Stimulated activated CD8-positive, alpha-beta memory T cell treated with anti-CD3 and anti-CD28 coated beads, Interleukin-2, amount 100 ng/mL, for 1 hour (primary cell): ENCODE results near the gene ST6GALNAC4.
"Not testable (repeated sequence)": the region's sequence is repeated elsewhere in the genome, so short reads cannot be mapped to it uniquely, and the experiment has no call there.

Source experiments
- DNase-seq, 2 donors: peaks; one replicate each; pipeline ENCODE4 v3.0.0-alpha.2; 2020; ENCODE audit warnings: low read depth in 2 of 2

The ST6GALNAC4 gene

DNA sequence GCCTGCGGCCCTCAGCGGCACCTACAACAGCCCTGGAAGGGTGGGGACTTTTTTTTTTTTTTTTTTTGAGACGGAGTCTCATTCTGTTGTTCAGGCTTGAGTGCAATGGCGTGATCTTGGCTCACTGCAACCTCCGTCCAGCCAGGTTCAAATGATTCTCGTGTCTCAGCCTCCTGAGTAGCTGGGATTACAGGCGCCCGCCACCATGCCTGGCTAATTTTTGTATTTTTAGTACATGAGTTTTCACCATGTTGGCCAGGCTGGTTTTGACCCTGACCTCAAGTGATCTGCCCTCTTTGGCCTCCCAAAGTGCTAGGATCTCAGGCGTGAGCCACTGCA is 46.7 kb downstream of the ST6GALNAC4 start:
- DNase-seq: not testable (repeated sequence)

DNA sequence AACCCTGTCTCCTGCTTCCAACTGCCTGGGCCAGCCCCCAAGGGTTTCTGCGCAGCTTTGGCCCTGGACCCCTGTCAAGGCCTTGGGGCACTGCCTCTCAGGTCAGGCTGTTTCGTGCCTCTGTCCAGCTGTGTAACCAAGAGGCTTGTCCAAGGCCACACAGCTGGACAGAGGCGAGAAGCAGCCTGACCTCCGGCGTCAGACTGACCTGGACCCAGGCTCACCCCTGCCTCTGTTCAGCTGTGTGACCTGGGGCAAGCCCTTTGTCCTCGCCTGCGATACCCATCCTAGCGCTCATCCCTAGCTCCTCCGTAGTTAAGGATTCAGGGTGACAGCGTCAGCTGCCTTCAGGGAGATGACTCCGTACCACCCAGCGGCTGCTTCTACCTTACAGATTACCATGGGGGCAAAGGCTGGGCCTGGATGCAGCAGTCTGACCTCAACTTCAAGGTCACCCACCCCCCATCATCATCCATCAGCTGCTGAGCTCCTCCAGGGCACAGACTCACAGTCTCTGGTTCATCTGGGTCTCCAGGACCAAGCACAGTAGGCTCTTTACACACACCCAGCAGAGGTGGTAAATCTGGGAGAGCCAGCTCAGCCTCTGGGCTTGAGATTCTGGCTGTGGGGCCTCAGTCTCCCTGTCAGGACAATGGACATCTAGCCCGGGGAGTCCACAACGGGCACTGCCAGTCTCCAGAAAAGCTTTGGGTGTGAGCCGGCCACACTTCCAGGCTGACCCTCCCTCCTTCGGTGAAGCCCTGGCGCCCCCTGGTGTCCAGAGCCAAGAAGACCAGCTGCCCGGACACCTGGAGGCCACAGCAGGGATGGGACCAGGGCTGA is 47.3 kb downstream of the ST6GALNAC4 start:
- peak; percentile 52 to 61 for DNase-seq

DNA sequence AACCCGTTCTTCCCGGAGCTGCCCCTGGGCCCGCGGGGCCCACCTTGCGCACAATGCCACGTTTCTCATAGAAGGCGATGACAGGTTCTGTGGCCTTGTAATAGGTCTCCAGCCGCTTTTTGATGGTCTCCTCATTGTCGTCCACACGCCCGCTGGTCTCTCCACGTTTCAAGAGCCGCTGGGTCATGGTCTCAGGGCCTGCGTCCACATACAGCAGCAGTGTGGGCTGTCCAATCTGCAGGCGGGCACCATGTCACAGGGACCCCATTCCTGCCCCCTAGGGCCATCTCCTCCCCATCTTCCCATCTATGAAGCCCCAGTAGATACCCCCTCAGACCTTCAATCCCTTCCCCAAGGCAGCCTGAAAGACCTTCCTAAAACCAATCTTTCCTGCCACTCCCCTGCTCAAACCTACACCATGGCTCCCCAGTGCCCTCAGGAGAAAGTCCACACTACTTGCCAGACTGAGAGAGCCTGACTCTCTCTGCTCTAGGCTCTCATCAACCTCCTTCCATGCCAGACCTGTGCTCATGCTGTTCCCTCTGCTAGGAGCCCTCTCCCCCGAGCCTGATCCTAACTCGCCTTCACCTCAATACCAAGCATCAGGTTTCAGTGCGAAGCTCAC is 48.5 kb downstream of the ST6GALNAC4 start:
- DNase-seq: no peak

DNA sequence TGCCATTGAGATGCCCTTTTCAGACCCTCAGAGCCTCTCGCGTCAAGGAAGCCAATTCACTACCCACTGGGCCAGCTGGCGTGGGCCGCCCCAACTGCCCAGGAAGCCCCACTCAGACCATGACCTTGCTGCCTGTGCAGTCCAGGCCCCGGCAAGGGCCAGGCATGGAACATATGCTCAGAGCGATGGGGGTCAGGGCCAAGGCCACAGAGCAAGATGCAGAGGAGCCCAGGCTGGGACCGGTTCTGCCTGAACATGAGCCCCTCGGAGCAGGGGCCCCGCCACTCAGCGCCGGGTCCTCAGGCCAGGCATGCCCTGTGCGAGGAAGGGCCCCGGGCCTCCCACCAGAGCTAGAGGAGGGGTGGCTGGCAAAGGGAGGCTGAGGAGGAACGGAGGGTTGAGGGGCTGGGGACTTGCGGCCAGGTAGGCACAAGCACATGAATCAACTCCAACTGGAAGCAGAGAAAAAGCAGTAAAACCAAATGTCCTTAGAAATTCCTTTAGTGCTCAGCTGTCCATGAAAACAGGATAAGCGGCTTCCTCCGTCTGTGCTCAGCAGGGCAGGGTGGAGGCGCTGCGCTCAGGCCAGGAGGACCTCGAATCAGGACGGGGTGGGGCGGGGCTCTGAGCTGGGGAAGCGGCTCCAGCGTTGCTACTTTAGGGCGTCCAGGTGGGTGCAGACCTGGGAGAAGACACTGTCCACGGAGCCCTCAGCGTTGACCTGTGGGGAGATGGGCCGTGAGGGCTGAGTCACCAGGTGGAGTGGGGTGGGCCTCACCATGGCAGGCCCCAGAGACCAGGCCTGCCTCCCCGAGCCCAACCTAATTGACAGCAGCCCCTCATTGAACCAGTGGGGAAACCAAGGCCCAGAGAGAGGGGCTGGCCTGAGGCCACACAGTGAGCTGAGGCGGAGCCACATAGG is 49.2 kb downstream of the ST6GALNAC4 start:
- DNase-seq: no peak

DNA sequence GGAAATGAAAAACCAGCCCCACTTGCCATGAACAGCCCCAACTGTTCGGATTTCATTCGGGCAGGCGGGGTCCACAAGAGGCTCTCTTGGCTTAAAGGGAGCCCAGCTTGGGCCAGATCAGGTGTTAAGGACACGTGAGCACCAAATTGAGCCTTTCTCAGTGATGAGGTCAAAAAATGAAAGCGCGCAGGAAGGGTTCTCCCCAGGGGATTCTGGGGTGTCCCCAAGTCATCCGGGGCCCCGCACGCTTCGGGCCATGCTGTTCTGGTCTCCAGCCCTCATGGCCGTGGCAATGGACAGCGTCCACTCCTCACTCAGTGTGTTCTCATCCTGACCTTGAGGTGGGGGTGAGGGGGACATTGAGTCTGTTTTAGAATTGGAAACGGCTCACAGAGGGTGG is 50.3 kb downstream of the ST6GALNAC4 start:
- no peak for DNase-seq

DNA sequence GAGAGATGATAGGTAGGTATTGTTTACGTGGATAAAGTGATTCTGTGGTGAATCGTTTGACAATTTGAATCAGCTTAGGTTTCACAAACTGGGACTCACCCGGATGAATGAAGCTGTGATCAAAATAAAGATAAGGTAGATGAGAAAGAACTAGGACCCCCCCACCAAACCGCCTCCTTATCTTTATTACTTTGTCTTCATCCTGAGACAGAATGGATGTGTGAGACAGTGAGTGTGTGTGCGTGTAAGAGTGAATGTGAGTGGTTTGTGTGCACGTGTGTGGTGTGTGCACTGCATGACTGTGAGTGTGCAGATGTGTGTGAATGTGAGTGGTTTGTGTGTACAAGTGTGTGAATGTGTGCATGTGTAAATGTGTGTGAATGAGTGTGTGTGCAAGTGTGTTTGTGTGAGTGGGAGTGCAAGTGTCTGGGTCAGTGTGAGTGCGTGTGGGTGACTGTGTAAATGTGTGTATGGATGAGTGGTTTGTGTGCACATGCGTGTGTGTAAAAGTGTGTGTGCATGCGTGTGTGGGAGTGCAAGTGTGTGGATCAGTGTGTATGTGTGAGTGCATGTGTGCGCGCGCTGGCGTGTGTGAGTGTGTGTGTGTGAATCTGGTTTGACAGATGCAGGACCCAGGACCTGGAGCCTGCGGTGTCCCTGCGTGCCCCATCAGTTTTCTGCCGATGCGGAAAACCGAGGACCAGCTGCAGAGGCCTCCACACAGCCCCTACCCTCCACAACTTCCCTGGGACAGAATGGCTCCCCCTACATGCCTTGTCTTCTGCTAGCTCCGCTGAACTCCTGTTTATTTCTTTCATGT is 51.0 kb downstream of the ST6GALNAC4 start:
- DNase-seq: no peak

DNA sequence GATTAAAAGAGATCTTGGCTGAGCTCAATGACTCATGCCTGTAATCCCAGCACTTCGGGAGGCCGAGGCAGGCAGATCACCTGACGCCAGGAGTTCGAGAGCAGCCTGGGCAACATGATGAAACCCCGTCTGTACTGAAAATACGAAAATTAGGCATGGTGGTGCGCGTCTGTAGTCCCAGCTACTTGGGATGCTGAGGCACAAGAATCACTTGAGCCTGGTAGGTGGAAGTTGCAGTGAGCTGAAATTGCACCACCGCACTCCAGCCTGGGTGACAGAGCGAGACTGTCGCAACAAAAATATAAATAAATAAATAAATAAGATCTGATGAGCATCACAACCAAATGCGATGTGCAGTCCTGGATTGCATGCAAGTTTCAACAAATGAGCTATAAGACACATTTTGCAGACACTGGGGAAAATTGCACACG is 53.6 kb downstream of the ST6GALNAC4 start:
- DNase-seq: no peak

DNA sequence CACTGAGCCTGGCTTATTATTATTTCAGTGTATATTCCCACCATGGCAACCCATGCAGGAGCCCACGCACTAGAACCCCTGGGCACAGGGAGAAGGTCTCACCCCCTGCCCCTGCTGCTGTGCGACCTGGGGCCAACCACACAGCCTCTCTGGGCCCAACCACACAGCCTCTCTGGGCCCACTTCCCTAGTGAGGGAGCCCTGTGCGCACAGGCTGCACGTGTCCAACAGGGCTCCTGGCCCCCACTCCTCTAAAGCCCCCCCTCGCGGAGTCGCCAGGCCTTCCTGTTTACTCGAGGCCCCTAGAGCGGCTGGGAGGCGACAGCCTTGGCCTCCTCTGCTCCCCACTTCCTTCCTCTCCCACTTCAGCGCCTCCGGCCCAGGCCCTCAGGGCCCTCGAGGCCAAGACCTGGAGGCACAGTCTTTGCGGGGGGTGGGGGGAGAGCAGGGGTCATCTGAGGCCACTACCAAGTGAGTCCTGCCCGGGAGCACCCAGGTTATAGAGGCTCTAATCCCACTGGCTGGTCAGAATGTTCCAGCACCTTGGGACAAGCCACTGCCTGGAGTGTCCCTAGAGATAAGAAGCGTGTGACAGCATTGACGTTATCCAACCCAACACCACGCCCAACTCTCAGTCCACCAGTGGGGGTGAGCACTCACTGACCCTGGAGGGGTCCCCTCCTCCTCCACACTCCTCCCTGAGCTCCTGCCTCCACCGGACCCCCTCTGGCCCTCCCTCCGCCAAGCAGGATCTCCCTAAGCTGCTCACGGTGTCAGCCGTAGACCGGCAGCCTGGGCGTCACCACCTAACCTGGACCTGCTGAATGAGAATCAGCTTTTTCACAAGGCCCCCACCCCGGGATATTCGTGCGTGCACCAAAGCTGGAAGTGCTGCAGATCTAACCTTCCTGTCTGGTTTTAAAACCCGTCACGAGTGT is 54.5 kb downstream of the ST6GALNAC4 start:
- peak; percentile 19 to 28 for DNase-seq

DNA sequence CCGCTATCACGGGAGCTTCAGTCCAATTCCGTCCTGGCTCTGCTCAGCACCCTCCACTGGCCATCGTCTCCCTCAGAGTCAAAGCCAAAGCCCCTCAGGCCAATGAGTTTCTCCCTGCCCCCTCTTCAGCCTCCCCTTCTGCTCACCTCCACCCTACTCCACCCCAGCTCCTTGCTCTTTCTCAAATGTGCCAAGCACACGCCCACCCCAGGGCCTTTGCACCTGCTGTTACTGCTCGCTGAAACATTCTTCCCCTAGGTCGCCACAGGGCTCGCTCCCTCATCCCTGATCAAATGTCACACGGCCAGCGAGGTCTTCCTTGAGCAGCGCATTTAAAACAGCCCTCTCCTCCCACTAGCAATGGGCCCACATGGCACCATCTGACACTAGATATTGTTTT is 56.1 kb downstream of the ST6GALNAC4 start:
- DNase-seq: no peak

DNA sequence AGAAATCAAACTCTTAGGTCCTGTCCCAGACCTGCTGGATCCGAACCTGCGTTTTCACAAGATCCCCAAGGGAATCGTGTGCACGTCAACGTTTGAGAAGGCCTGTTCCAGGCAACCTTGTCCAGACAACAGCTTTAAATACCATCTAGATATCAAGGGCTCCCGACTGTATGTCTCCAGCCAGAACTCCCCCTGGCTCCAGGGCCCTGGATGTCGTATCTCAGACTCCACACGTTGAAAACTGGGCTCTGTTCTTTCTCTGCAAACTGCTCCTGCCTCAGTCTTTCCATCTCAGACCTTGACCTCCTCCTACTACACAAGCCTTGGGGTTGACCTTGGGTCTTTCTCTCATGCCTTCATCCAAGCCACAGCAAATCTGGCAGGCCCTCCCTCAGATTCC is 56.6 kb downstream of the ST6GALNAC4 start:
- DNase-seq: no peak

DNA sequence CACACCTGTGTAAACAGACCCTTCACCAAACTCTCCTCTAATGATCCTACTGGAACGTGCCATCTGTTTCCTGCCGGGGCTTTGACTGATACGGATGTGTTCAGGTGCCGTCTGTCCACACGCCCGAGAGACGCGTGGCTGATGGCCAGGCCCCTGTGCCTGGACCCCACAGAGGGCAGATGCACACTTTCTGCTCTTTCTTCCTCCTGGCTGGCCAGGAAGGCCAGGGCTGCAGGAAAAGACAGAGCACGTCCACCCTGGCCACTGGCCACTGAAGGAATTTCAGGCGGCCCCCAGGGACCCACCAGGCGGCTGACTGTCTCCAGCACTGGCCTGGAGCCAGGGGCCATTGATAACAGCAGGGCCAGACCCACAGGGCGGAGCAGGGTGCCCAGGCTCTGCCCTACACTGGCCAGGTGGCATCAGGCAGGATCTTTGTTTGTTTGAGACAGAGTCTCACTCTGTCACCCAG is 58.8 kb downstream of the ST6GALNAC4 start:
- DNase-seq: no peak
